Measurements from ENCODE around the gene CUL4B.
"Not testable (repeated sequence)": the region's sequence is repeated elsewhere in the genome, so short reads cannot be mapped to it uniquely, and the experiment has no call there.

Gene CUL4B

GRCh38 chrX:120536061-120536460 lies 24.7 kb downstream of the CUL4B start:
- intact Hi-C loops (cut with DNase I) = no loop called here
- no peak for DNase-seq

GRCh38 chrX:120534413-120535205 lies 26.2 kb downstream of the CUL4B start:
- DNase-seq = no peak
- intact Hi-C loops (cut with DNase I) = no loop called here

GRCh38 chrX:120522820-120523219 lies 37.9 kb downstream of the CUL4B start:
- intact Hi-C loops (cut with DNase I) = no loop called here
- no peak for DNase-seq

- intact Hi-C loops (cut with DNase I) = no loop called here
- no peak for DNase-seq
Measured at GRCh38 chrX:120517936-120518335, 42.8 kb downstream of the CUL4B start.

GRCh38 chrX:120514236-120514635 lies 46.5 kb downstream of the CUL4B start:
- intact Hi-C loops (cut with DNase I) = no loop called here
- no peak for DNase-seq

- intact Hi-C loops (cut with DNase I) = no loop called here
- no peak for DNase-seq
Measured at GRCh38 chrX:120512627-120513026, 48.1 kb downstream of the CUL4B start.

GRCh38 chrX:120512222-120512621 lies 48.5 kb downstream of the CUL4B start:
- intact Hi-C loops (cut with DNase I) = no loop called here
- no peak for DNase-seq

GRCh38 chrX:120504569-120504968 lies 56.2 kb downstream of the CUL4B start:
- no peak for DNase-seq
- intact Hi-C loops (cut with DNase I) = loop anchor here (10.0 kb wide), 1 partner anchor 260 kb away; no protein-coding TSS in a partner anchor

GRCh38 chrX:120499301-120500072 lies 61.3 kb downstream of the CUL4B start:
- intact Hi-C loops (cut with DNase I) = loop anchor here (10.0 kb wide), 1 partner anchor 265 kb away; no protein-coding TSS in a partner anchor
- DNase-seq = no peak

- DNase-seq; intact Hi-C loops (cut with DNase I): not testable (repeated sequence)
Measured at GRCh38 chrX:120490119-120490518, 70.6 kb downstream of the CUL4B start.

GRCh38 chrX:120486786-120487185 lies 74.0 kb downstream of the CUL4B start:
- intact Hi-C loops (cut with DNase I) = no loop called here
- DNase-seq = no peak

- DNase-seq = peak; percentile 75 to 95 (median 88)
- intact Hi-C loops (cut with DNase I) = no loop called here
Measured at GRCh38 chrX:120485638-120486520, 74.9 kb downstream of the CUL4B start.

GRCh38 chrX:120485315-120485637 lies 75.5 kb downstream of the CUL4B start:
- DNase-seq = no peak
- intact Hi-C loops (cut with DNase I) = no loop called here

- DNase-seq = no peak
- intact Hi-C loops (cut with DNase I) = no loop called here
Measured at GRCh38 chrX:120477453-120477852, 83.3 kb downstream of the CUL4B start.

GRCh38 chrX:120476714-120477113 lies 84.0 kb downstream of the CUL4B start:
- intact Hi-C loops (cut with DNase I) = no loop called here
- no peak for DNase-seq

GRCh38 chrX:120475447-120475846 lies 85.3 kb downstream of the CUL4B start:
- DNase-seq = not testable (repeated sequence)

More at GRCh38 chrX:120475447-120475846, 85.3 kb downstream of the CUL4B start:
- intact Hi-C loops (cut with DNase I) = not testable (repeated sequence)

All from head of caudate nucleus (tissue), 42 donors.